H9 (cell line): ENCODE data around the gene EFNA3. TPM values are rescaled to one million over a fixed set of nuclear protein-coding genes. Genes with fewer than 3 reads are reported as not detected.

Experiments
- DNase-seq: peaks from one replicate; pipeline ENCODE4 v3.0.0-alpha.2; 2017
- H2AFZ ChIP-seq: one replicate; pipeline ENCODE4 v1.6.1; 2013; ENCODE audit warnings: mild to moderate bottlenecking, low read length, control low read depth, moderate library complexity
- H2AK5ac ChIP-seq: 2 replicates; pipeline ENCODE4 v1.6.1; 2013; ENCODE audit warnings: low read length, control low read depth, mixed read lengths; ENCODE audit not compliant: insufficient read length
- H2BK120ac ChIP-seq: one replicate; pipeline ENCODE4 v1.6.1; 2013; ENCODE audit warnings: low read depth, mild to moderate bottlenecking, low read length, control low read depth, inconsistent platforms; ENCODE audit not compliant: poor library complexity, severe bottlenecking
- H2BK12ac ChIP-seq: 2 replicates; pipeline ENCODE4 v1.6.1; 2013; ENCODE audit warnings: low read length, control low read depth, mixed read lengths, low read depth; ENCODE audit not compliant: insufficient read length
- H2BK15ac ChIP-seq: 2 replicates; pipeline ENCODE4 v1.6.1; 2013; ENCODE audit warnings: low read depth, low read length, control low read depth
- H2BK20ac ChIP-seq: one replicate; pipeline ENCODE4 v1.6.1; 2013; ENCODE audit warnings: low read depth, mild to moderate bottlenecking, low read length, control low read depth, inconsistent platforms; ENCODE audit not compliant: poor library complexity, severe bottlenecking
- H2BK5ac ChIP-seq: 2 replicates; pipeline ENCODE4 v1.6.1; 2013; ENCODE audit warnings: low read length, control low read depth, mixed read lengths; ENCODE audit not compliant: insufficient read length
- H3K14ac ChIP-seq: 2 replicates; pipeline ENCODE4 v1.6.1; 2013; ENCODE audit warnings: low read length, control low read depth; ENCODE audit not compliant: insufficient read depth
- H3K18ac ChIP-seq: 2 replicates; pipeline ENCODE4 v1.6.1; 2013; ENCODE audit warnings: low read depth, mild to moderate bottlenecking, mixed read lengths, low read length, control low read depth; ENCODE audit not compliant: insufficient read length
- H3K23ac ChIP-seq: 2 replicates; pipeline ENCODE4 v1.6.1; 2013; ENCODE audit warnings: low read length, control low read depth, mixed read lengths, low read depth; ENCODE audit not compliant: insufficient read length
- H3K23me2 ChIP-seq: 2 replicates; pipeline ENCODE4 v1.6.1; 2013; ENCODE audit warnings: low read depth, mild to moderate bottlenecking, mixed read lengths, low read length, control low read depth; ENCODE audit not compliant: insufficient read length, poor library complexity, severe bottlenecking
- H3K27ac ChIP-seq: 2 replicates; pipeline ENCODE4 v1.5.1; 2013; ENCODE audit warnings: low read length, control low read depth, mixed read lengths, low read depth; ENCODE audit not compliant: insufficient read length
- H3K27me3 ChIP-seq: 2 replicates; pipeline ENCODE4 v1.6.1; 2013; ENCODE audit warnings: low read length, control low read depth, inconsistent platforms; ENCODE audit not compliant: insufficient read depth
- H3K4ac ChIP-seq: 2 replicates; pipeline ENCODE4 v1.6.1; 2013; ENCODE audit warnings: low read depth, mild to moderate bottlenecking, control low read depth, inconsistent platforms, low read length, moderate library complexity
- H3K4me1 ChIP-seq: 2 replicates; pipeline ENCODE4 v1.6.1; 2013; ENCODE audit warnings: low read length, control low read depth, inconsistent platforms; ENCODE audit not compliant: insufficient read depth
- H3K4me2 ChIP-seq: 2 replicates; pipeline ENCODE4 v1.6.1; 2013; ENCODE audit warnings: low read length, control low read depth, mixed read lengths; ENCODE audit not compliant: insufficient read length, insufficient read depth
- H3K56ac ChIP-seq: 2 replicates; pipeline ENCODE4 v1.6.1; 2013; ENCODE audit warnings: low read depth, mild to moderate bottlenecking, mixed read lengths, low read length, control low read depth; ENCODE audit not compliant: insufficient read length
- H3K79me1 ChIP-seq: 2 replicates; pipeline ENCODE4 v1.6.1; 2013; ENCODE audit warnings: low read depth, mild to moderate bottlenecking, moderate library complexity, low read length, control low read depth, inconsistent platforms; ENCODE audit not compliant: insufficient read depth, poor library complexity, severe bottlenecking
- H3K79me2 ChIP-seq: 2 replicates; pipeline ENCODE4 v1.6.1; 2013; ENCODE audit warnings: low read length, control low read depth, inconsistent platforms; ENCODE audit not compliant: insufficient read depth
- H3K9ac ChIP-seq: 2 replicates; pipeline ENCODE4 v1.6.1; 2013; ENCODE audit warnings: low read length, control low read depth, mixed read lengths; ENCODE audit not compliant: insufficient read length; ENCODE audit errors: extremely low read depth
- H3K9me3 ChIP-seq: one replicate; pipeline ENCODE4 v1.6.1; 2013; ENCODE audit warnings: low read depth, low read length, inconsistent platforms; ENCODE audit not compliant: control insufficient read depth
- H3T11ph ChIP-seq: one replicate; pipeline ENCODE4 v1.6.1; 2013; ENCODE audit warnings: mild to moderate bottlenecking, low read length, control low read depth, inconsistent platforms
- H4K20me1 ChIP-seq: one replicate; pipeline ENCODE4 v1.6.1; 2013; ENCODE audit not compliant: control insufficient read depth, insufficient read length, insufficient read depth
- H4K5ac ChIP-seq: 2 replicates; pipeline ENCODE4 v1.6.1; 2013; ENCODE audit warnings: low read depth, mild to moderate bottlenecking, mixed read lengths, low read length, control low read depth; ENCODE audit not compliant: insufficient read length
- H4K8ac ChIP-seq: replicated peaks from 2 replicates; pipeline ENCODE4 v1.6.1; 2013; ENCODE audit warnings: low read length, control low read depth, mixed read lengths, low read depth; ENCODE audit not compliant: insufficient read length
- H4K91ac ChIP-seq: 2 replicates; pipeline ENCODE4 v1.6.1; 2013; ENCODE audit warnings: low read depth, mild to moderate bottlenecking, moderate library complexity, mixed read lengths, low read length, control low read depth; ENCODE audit not compliant: insufficient read length
- H3K27ac Mint-ChIP-seq, 3 experiments: 2 replicates in 2 of 3; 3 replicates in 1 of 3; pipeline ENCODE4 v1.8.0; 2020 to 2021; ENCODE audit warnings: mixed read lengths in 3 of 3, mild to moderate bottlenecking in 1 of 3, moderate library complexity in 1 of 3
- H3K27me3 Mint-ChIP-seq: 2 replicates; pipeline ENCODE4 v1.8.0; 2021; ENCODE audit warnings: low read depth, mild to moderate bottlenecking, moderate library complexity, mixed read lengths
- H3K36me3 Mint-ChIP-seq, 3 experiments: 2 replicates in 2 of 3; 3 replicates in 1 of 3; pipeline ENCODE4 v1.8.0; 2020 to 2021; ENCODE audit warnings: low read depth in 3 of 3, mixed read lengths in 3 of 3; ENCODE audit not compliant: insufficient read depth in 1 of 3
- H3K4me1 Mint-ChIP-seq, 2 experiments: 2 replicates each; pipeline ENCODE4 v1.8.0; 2020; ENCODE audit warnings: mixed read lengths in 2 of 2
- H3K4me3 Mint-ChIP-seq, 2 experiments: 2 replicates in 1 of 2; 3 replicates in 1 of 2; pipeline ENCODE4 v1.8.0; 2020 to 2021; ENCODE audit warnings: mild to moderate bottlenecking in 2 of 2, mixed read lengths in 2 of 2, moderate library complexity in 1 of 2
- H3K9me3 Mint-ChIP-seq, 2 experiments: 2 replicates in 1 of 2; 3 replicates in 1 of 2; pipeline ENCODE4 v1.8.0; 2020; ENCODE audit warnings: mild to moderate bottlenecking in 2 of 2, mixed read lengths in 2 of 2, moderate library complexity in 1 of 2
- WGBS: extraction: QIAGEN DNeasy Blood & Tissue Kit; methylation state at CpG from one replicate; pipeline ENCODE4 v1.1.7; 2013; ENCODE audit warnings: missing lambda C conversion rate, low lambda C conversion rate, mixed read lengths; ENCODE audit not compliant: insufficient read length; ENCODE audit errors: extremely low coverage; 5-methylcytosine and 5-hydroxymethylcytosine counted together
- total RNA-seq: library from RNA; stranded (reverse); gene quantifications from 2 replicates; pipeline ENCODE4 v1.2.1, GENCODE V29; 2021
- TF ChIP-seq, protein P1 (sequence below): fragments of 200-600 bp; sonication (generic); conservative IDR thresholded peaks from 3 replicates; pipeline ENCODE4 v1.8.0; 2021; ENCODE audit warnings: antibody characterized with exemption, mild to moderate bottlenecking

EFNA3 gene
- total RNA-seq, 1 experiment from 2014 or later: 3.9 TPM

DNA sequence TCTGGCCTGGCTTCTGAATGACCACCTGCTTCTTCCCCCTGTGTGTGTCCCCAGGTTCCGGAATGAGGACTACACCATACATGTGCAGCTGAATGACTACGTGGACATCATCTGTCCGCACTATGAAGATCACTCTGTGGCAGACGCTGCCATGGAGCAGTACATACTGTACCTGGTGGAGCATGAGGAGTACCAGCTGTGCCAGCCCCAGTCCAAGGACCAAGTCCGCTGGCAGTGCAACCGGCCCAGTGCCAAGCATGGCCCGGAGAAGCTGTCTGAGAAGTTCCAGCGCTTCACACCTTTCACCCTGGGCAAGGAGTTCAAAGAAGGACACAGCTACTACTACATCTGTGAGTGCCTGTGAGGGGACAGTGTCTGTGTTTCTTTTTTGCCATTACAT, 52.6 kb downstream of the EFNA3 start:
- Histone ChIP-seq H3K56ac (no peak overlapping the region), H2AK5ac (no peak overlapping the region), H3T11ph (no peak overlapping the region), H3K27ac (no peak overlapping the region), H4K91ac (no peak overlapping the region), H3K14ac (no peak overlapping the region), H3K79me1 (no peaks in the 10 kb centered on the region), H2AFZ (no peak overlapping the region), H4K8ac (no peak overlapping the region), H2BK12ac (no peak overlapping the region), H3K18ac (no peak overlapping the region), H4K5ac (no peak overlapping the region), H2BK5ac (no peak overlapping the region), H3K27me3 (peaks cover 17% of the 10 kb centered on the region; the same call in 1 of the 2 replicates), H3K4me1 (no peaks in the 10 kb centered on the region; the same call in 1 of the 2 replicates), H3K23me2 (peaks cover 36% of the 10 kb centered on the region), H2BK20ac (no peak overlapping the region), H4K20me1 (peaks cover 2% of the 10 kb centered on the region), H2BK120ac (no peak overlapping the region), H3K4ac (no peak overlapping the region), H3K9ac (no peak overlapping the region), H3K79me2 (no peaks in the 10 kb centered on the region), H3K4me2 (no peak overlapping the region), H3K23ac (no peak overlapping the region), H2BK15ac (no peak overlapping the region), H3K9me3 (no peaks in the 10 kb centered on the region)
- WGBS: no CpG with 5 or more reads among the region's 8 CpGs
- Mint-ChIP-seq H3K9me3 (no peaks in the 10 kb centered on the region; a peak in 1 of 5 replicates), H3K27me3 (peaks cover 57% of the 10 kb centered on the region), H3K4me1 (peaks cover 48 to 52% of the 10 kb centered on the region in 2 experiments), H3K36me3 (peaks cover 2 to 12% (median 6%) of the 10 kb centered on the region in 3 experiments; a peak in 6 of 7 replicates), H3K4me3 (no peak overlapping the region), H3K27ac (no peak overlapping the region)
- DNase-seq: no peak
- TF ChIP-seq, protein P1, sequence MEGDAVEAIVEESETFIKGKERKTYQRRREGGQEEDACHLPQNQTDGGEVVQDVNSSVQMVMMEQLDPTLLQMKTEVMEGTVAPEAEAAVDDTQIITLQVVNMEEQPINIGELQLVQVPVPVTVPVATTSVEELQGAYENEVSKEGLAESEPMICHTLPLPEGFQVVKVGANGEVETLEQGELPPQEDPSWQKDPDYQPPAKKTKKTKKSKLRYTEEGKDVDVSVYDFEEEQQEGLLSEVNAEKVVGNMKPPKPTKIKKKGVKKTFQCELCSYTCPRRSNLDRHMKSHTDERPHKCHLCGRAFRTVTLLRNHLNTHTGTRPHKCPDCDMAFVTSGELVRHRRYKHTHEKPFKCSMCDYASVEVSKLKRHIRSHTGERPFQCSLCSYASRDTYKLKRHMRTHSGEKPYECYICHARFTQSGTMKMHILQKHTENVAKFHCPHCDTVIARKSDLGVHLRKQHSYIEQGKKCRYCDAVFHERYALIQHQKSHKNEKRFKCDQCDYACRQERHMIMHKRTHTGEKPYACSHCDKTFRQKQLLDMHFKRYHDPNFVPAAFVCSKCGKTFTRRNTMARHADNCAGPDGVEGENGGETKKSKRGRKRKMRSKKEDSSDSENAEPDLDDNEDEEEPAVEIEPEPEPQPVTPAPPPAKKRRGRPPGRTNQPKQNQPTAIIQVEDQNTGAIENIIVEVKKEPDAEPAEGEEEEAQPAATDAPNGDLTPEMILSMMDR: no peak
